COLO829 (cell line): ENCODE data around the gene LIPC.

ENCODE experiments used
- DNase-seq: peaks from one replicate; pipeline ENCODE4 v3.0.0; 2012; ENCODE audit warnings: low spot score

LIPC gene

DNA sequence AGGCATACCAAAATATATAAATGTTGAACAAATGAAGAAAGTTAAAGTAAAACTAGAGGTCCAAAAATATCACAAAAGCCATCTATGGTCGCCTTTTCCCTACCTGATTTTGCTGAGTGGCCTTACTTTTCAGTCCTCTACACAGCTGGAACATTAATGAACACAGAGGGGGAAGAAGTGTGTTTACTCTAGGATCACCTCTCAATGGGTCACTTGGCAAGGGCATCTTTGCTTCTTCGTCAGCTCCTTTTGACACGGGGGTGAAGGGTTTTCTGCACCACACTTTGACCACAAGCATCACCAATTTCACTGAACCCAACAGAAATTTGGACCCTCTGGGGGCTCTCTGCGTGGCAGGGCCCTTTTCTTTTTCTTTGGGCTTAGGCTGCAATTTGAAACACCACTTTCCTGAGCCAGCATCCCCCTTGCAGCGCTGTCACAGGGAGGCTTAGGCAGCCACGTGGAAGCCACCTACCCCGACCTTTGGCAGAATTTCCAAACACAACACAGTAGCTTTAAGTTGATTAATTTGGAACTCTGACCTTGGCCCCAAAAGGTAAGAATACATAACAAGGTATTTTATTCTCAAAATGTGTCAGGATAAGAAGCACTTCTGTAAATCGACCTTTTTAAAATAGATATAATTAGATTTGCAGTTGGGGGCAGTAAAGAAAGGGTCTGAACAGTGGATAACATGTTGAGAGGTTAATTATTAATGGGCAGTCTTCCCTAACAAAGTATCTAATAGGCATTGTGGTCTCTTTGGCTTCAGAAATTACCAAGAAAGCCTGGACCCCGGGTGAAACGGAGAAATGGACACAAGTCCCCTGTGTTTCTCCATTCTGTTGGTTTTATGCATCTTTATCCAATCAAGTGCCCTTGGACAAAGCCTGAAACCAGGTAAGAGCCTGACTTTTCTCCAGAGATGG is at the start of gene LIPC:
LIPC (plus strand) TSS at position 771 of the 929 bp plus-strand sequence; CDS start at position 813, 42 bp downstream.
- DNase-seq: no peak

DNA sequence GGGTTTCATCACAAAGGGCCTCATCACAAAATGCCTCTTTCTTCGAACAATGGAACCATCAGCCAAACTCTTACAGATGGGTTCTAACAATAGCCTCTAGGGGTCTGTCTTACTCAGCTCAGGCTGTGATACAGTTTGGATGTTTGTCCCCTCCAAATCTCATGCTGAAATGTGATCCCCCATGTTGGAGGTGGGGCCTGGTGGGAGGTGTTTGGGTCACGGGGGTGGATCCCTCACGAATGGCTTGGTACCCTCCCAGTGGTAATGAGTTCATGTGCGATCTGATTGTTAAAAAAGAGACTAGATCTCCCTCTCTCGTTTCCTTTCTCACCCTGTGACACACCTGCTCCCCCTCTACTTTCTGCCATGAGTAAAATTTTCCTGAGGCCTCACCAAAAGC is 47.9 kb upstream of the LIPC start:
- no peak for DNase-seq

DNA sequence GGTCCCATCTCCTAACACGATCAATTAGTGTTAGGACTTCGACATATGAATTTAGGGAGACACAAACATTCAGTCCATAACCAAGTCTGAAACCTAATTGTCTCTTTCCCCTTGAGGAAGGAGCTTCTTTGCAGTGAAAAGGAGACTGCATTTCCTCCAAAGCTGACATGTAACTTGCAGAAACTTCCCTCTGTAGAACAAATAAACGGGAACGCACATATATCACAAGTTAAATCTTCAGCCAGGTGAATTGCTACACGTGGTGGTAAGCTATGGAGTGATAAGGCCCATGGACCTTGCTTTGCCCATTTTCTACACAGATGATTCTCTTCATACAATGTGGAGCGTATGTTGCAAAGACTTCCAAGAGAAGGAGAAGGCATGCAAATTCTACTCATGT is 47.1 kb upstream of the LIPC start:
- no peak for DNase-seq

DNA sequence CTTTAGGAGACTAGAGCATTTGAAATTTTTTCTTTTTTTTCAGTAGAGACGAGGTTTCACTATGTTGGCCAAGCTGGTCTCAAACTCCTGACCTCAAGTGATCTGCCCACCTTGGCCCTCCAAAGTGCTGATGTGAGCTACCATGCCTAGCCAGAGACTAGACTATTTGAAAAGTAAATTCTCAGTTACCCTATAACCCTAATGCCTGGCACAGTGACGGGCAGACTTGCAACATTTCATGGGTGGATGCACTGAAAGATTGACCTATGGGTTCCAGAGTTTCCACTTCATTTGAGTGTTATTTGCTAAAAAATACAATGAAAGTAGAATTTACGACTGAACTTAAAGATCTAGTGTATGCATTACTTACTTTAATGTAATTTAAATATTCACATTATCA is 45.7 kb upstream of the LIPC start:
- DNase-seq: no peak

DNA sequence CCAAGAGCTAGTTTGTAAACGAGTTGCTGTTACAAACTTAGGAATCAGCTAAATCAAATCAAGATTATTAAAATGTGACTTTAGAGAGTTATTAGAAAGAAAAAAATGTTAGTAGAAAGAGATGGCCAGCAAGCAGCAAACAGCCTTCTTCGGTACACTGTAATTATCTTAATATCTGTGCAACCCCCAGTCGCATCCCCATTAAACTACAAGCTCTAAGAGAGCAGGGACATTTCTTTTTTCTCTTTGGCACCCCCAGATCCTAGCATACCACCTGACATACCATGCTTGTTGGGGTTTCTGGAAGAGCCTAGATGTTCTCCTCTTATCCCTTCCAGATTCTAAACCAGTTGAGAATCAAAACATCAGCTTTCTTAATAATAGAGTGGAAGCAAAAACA is 45.1 kb upstream of the LIPC start:
- no peak for DNase-seq

DNA sequence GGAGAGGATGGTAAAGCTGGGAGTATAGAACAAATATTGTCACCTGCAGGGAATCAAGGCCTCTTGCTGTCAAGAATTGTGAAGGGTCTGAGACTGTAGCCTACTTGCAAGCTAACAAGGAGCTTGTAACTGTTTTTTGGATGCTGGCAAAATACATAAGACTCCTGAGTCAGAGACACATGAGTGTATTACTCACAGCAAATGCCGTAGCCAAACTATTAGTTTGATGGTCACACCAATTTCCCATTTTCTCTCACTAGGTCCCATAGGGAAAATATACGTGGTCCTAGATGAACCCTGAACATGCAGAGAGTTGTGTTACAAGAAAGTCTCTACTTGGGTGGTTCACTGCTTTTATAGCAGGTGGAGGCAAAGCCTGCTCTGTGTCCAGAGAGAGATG is 44.7 kb upstream of the LIPC start:
- DNase-seq: peak; percentile 7

DNA sequence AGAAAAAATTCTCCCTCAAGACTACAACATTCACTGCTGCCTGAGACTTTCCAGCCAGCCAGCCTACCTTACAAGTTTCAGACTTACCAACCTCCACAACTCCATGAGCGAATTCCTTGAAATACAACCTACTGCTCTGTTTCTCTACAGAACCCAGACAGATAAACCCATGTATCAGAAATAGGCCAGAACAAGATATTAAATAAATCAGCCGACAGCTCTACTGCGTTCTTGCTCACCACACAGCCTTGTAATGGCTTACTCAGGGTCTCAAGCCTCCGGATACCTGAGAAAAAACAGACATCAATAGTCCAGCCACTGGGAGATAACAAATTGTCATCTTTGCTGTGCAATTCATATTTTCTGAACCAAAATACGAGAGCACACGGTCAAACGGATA is 43.6 kb upstream of the LIPC start:
- DNase-seq: no peak

DNA sequence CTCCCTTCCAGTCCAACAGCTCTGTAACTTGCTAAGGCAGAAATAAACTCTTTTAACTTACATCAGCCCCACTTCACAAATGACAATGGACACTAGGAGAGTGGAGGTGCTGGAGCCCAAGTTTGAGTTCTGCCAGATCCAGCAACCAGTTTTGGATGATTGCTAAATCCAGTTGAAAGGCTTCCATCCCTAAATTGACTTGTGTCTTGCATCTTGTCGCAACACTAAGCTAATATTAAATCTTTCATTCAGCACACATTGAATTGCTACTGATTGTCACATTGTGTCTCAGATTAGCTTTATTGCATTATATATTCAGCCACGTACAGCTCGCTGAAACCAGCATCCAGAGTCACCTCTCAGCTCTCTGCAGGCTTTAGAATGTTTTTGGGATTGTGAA is 41.7 kb upstream of the LIPC start:
- DNase-seq: no peak

DNA sequence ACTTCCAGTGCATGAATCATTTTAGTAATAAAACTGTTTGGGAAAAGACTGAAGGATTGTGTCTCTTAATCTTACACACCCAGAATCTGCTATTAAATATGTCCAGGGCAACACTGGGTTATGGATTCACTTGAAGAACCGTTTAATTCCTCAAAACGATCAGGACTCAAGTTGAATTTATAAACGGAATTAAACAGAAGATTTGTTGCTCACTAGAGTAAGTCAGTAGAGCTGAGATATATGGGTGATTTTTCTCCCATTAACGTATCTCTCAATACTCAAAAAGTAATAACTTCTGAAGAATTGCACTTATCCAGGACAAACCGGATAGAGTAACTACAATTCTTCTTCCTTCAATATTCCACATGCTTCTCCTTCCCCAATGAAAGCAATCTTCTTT is 41.1 kb upstream of the LIPC start:
- no peak for DNase-seq

DNA sequence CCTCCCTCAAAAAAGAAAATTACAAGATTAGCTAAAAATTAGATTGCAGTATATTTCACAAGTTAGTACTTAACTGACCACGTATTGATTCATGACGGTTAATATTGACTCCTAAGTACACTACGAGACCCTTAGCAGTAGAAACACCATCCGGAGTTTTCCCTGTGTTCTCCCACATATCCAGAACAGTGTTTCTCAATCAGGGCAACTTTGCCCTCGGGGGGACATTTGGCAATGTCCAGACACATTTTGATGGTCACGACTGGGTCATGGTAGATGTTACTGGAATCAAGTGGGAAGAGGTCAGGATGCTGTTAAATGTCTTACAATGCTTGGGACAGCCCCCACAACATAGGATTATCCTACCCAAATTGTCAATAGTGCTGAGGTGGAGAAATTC is 40.7 kb upstream of the LIPC start:
- DNase-seq: no peak

DNA sequence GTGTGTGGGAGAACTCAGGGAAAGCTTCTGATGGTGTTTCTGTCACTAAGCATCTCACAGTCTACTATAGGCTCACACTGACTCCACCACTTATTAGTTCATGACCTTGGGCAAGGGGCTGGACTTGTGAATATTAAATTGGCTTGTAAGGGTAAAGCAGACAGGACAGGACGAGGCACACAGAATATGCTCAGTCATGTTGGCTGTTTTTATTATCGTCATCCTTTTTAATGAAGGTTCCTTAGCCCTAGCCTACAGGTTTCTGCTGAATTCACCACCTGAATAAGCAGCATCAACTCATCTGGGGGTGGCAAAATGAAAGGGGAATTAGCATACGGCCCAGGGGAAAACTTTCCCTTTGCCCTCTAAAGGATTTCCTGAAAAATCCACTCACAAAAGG is 39.6 kb upstream of the LIPC start:
- no peak for DNase-seq

DNA sequence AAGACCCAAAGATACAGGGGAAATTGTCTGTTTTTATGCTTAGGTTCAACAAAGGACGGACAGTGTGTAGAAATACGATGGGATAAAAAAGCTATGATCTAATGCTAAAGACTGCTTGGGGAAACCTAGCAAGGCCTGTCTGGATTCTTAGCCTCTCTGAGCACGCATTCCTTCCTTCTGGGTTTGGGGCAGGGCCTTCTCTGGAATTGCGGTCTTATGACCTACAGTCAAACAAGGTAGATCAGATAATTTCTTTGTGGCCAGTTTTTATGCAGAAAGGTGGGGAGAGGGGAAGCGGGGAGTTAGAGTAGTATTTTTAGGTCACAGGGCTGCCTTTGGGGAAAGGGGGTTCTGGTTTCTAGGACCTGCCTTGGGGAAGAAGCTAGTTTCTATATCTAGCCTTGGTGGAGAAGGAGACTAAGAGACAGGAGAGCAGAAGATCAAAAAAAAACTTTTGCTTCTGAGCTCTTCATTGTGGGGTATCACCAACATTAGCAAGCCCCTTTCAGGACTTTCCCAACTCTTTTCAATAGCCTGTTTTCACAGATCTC is 39.1 kb upstream of the LIPC start:
- no peak for DNase-seq

DNA sequence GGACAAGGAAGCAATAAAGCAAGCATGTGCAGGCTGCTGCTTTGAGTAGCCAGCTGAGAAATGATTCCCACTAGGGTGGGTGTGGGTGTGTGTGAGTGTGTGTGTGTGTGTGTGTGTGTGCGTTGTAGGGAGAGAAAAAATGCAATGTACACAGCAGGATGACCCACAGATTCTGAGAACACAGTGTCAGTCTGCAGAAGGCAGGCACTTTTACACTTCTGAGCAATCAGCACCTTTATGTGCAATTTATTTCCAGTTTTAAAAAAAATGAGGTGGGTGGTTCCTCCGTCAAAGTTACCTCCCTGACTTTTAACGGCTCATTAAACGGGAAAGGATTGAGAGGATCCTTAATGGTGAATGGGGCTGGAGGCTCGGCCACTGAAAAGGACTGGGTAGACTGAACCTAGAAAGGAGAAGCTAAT is 38.5 kb upstream of the LIPC start:
- no peak for DNase-seq

DNA sequence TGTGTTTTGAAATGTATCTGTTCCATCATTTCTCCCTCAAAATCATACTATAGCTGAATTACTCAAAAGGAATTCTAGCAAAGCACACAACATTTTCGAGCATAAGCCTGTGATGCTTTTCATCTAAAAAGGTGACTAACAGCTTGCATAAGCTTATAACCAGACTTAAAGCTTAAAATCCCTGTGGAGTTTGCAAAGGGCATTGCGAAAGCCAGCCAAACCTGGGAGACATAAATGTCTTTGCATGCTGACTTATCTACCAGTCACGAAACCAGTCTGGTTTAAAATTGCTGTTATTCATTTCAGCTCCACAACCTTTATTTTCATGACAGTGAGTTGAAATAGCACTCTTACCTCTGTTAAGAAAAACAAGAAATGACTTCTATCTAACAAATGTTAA is 35.6 kb upstream of the LIPC start:
- no peak for DNase-seq

DNA sequence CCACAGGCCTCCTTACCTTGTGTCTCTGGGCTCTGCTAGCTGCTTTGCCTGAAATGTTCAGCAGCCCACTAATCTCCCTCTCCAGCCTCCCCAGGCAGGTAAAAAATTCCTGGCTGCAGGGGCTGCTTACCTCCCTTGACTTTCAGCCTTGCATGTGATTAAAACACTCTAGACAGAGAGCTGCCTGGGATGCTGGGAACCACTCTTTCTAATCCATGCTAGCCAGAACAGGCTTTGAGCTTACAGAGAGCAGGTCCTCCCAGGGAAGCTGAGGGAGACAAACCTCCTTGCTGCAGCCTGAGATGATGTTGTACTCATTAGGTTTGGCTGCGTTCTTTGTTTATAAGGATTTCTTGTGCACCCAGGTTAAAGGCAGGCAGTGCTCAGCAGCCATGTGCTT is 33.7 kb upstream of the LIPC start:
- no peak for DNase-seq

DNA sequence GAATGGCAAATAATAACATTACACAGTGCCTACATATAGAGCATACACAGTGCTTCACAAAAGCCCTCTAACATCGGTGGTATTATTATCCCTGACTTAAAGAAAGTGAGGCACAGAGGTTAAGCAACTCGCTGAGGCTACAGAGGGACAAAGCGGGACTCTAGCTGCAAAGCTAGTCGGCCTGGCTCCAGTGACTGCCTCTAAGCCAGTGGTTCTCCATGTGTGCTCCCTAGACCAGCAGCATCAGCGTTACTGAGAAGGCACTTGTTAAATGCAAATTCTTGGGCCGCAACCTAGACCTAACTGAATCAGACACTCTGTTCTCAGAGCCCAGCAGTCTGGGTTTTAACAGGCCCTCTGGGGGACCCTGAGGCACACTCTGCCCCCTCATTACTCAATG is 33.1 kb upstream of the LIPC start:
- no peak for DNase-seq

DNA sequence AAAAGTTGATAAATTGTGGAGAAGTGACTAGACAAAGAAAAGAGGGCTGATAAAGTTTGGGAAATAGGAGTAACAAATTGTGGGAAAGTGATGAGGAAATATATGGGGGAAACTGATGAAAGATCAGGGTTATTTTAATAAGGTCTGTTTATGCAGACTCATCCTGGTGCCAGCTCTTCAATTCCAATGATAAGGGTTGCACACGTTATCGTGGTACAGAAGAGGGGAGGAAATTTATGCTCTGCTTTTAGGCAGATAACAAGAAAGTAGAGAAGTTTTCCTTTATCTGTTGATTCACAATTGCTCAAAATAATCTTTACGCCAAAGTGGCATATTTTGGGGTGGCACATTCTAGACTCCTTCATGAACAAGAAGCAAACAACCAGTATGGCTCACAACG is 32.1 kb upstream of the LIPC start:
- no peak for DNase-seq

DNA sequence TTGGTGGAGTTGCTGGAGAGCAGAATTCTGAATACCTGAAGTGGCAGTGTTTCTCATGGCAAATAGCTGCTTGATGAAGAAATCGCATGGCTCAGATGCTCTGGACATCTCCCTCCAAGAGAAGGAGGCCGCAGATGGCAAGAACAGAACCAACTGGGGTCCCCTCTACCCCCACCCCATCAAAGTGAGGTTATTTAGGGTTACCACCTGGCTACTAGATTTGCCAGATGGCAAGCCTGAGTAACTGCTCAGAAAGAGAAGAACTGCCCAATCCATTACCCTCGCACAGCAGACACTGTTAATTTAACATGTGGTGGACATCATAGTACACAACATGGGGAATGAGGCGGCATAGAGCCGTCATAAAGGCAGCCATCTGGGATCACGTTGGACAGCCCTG is 30.5 kb upstream of the LIPC start:
- no peak for DNase-seq

DNA sequence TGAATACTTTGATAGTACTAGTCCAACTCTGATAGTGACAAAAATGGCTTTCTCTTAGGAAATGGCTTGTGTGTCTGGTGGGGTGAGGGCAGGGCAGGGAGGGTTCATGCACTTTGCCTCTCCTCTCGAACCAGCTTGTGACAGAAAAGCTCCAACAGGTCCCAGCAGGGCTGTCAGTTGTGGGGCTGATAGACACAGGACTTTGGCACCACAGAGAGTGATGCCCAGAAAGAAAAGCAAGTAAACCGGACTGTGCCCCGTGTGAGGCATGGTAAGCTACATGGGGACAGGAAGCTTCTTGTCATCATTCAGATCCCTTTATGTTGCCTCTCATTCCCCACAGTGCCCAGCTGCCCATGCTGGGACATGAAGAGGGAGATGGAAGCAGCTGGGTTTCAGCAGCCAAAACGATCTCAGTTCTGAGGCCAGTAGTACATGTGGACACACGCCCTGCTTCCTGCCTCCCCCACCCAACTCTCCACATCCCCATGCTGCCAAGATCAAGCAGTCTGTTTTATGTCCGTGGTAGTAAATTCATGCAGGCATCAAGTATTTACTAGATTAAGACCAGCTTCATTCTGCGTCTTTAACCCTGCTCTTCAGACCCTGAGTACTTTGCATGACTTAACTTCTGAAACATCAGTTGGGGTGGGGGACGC is 29.7 kb upstream of the LIPC start:
- no peak for DNase-seq

DNA sequence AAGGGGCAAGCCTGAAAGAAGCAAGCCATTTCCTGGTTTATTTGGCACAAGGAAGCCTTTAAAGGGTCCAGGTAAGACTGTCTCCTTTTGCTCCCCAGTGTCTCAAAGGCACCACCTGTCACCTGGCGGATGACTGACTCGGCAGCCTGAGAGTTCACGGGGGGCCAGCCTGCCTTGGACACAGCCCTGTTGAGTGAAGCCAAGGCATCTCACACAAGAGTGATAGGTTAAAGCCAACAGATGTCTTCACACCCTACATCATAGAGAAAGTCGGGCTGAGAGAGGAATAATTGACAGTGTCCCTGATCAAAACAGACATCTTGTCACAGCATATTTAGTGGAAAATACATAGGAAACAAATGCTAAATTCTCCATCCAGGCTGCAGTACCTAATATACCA is 28.2 kb upstream of the LIPC start:
- DNase-seq: no peak

DNA sequence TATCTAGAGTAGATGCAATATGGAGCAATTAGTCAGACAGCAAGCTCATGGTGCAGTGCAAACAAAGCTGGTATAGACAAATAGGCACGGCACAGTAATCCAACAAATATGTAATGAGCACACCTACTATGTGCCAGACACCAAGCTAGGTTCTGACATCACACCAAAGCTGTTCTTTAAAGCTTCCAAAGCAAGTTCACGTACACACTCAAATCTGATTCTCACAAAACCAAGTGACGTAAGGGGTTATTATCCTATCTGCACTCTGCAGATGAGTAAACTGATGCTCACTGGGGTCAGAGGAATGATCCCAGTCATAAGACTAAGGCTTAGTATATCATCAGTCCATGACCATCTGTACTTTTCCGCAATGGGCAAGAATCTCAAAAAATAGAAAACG is 27.8 kb upstream of the LIPC start:
- no peak for DNase-seq

DNA sequence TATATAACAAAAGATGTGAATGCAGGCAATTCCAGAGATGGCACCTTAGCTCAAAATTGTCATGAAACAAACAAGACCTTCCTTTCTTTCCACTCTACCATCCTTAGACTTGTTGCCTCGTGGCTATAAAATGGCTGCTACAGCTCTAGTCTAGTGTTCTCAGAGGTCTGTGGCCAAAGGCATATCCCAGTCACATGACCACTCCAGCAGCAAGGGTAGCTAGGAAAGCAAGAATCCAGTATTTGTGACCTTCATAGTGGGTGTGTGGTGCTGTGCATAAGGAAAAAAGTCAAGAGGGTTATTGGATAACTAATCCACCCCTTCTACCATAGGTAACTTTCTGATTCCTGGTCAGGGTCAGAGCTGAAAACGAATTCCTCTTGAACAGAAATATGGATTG is 27.1 kb upstream of the LIPC start:
- no peak for DNase-seq

DNA sequence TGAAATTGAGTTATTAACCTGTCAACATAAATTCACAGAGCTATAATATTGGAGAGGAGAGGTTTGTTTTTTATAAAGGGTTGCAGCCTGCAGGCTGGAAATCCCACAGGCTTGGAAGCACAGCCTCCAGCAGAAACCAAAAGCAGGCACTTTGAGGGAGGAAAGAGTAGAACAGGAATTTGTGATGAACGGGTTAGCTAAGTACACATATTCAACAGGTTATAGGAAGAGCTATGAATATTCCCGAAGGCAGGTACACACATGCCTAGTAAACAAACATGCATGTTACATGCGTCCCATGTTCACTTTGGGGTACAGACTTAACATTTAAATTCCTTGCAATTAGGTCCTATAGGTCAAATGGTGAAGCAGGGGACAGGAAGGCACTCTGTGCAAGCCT is 25.9 kb upstream of the LIPC start:
- no peak for DNase-seq
